Type B pancreatic cell (in vitro differentiated cells): ENCODE results near the gene PGK2. TPM values are rescaled to one million over a fixed set of nuclear protein-coding genes. Genes with fewer than 3 reads are reported as not detected.
"Not testable (repeated sequence)": the region's sequence is repeated elsewhere in the genome, so short reads cannot be mapped to it uniquely, and the experiment has no call there.

Experiments used
- DNase-seq: peaks from one replicate; pipeline ENCODE4 v3.0.0; 2021; ENCODE audit warnings: mixed read lengths; ENCODE audit not compliant: unreplicated experiment; ENCODE audit errors: extremely low spot score
- H3K27ac Mint-ChIP-seq: 2 replicates; pipeline ENCODE4 v1.8.0; 2021; ENCODE audit warnings: mild to moderate bottlenecking, mixed read lengths
- H3K27me3 Mint-ChIP-seq: 2 replicates; pipeline ENCODE4 v1.8.0; 2021; ENCODE audit warnings: mixed read lengths
- H3K36me3 Mint-ChIP-seq: 2 replicates; pipeline ENCODE4 v1.8.0; 2021; ENCODE audit warnings: mixed read lengths
- H3K4me1 Mint-ChIP-seq: one replicate; pipeline ENCODE4 v1.8.0; 2021; ENCODE audit warnings: mixed read lengths; ENCODE audit not compliant: unreplicated experiment
- H3K4me3 Mint-ChIP-seq: 2 replicates; pipeline ENCODE4 v1.8.0; 2021; ENCODE audit warnings: mild to moderate bottlenecking, mixed read lengths
- H3K9me3 Mint-ChIP-seq: 2 replicates; pipeline ENCODE4 v1.8.0; 2021; ENCODE audit warnings: mixed read lengths
- total RNA-seq: library from RNA; stranded (reverse); gene quantifications from 2 replicates; pipeline ENCODE4 v1.2.1, GENCODE V29; 2021; ENCODE audit warnings: low replicate concordance
- TF ChIP-seq, protein P1 (sequence below): fragments of 200-600 bp; sonication (generic); conservative IDR thresholded peaks from 2 replicates; pipeline ENCODE4 v1.5.0; 2021; ENCODE audit warnings: antibody characterized with exemption, mild to moderate bottlenecking

Gene PGK2
- total RNA-seq, 1 donor from 2014 or later: not detected

DNA sequence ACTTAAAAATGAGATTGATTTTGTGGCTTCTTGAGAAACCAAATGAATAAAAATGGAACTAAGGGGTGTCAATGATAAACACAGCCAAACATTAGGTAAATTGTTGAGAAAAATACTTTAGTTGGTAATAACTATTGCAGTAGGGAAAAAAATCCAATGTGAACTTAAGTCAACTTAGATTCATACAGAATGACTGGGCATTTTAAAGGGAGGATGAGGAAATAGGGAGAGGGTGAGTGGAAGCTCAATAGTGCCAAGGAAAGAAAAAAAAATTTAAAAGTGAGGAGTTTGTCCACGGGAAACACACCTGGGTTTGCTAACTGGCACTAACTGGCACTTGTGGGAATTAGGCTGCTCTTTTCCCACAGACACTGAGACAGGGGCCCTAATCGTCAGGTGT lies 26.2 kb upstream of the PGK2 start:
- Mint-ChIP-seq H3K36me3 (no peaks in the 10 kb centered on the region), H3K27me3 (no peaks in the 10 kb centered on the region), H3K4me3 (no peak overlapping the region), H3K9me3 (peaks cover 7% of the 10 kb centered on the region), H3K4me1 (no peaks in the 10 kb centered on the region), H3K27ac (no peak overlapping the region)
- no peak for DNase-seq
- TF ChIP-seq, protein P1, sequence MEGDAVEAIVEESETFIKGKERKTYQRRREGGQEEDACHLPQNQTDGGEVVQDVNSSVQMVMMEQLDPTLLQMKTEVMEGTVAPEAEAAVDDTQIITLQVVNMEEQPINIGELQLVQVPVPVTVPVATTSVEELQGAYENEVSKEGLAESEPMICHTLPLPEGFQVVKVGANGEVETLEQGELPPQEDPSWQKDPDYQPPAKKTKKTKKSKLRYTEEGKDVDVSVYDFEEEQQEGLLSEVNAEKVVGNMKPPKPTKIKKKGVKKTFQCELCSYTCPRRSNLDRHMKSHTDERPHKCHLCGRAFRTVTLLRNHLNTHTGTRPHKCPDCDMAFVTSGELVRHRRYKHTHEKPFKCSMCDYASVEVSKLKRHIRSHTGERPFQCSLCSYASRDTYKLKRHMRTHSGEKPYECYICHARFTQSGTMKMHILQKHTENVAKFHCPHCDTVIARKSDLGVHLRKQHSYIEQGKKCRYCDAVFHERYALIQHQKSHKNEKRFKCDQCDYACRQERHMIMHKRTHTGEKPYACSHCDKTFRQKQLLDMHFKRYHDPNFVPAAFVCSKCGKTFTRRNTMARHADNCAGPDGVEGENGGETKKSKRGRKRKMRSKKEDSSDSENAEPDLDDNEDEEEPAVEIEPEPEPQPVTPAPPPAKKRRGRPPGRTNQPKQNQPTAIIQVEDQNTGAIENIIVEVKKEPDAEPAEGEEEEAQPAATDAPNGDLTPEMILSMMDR: no peak

DNA sequence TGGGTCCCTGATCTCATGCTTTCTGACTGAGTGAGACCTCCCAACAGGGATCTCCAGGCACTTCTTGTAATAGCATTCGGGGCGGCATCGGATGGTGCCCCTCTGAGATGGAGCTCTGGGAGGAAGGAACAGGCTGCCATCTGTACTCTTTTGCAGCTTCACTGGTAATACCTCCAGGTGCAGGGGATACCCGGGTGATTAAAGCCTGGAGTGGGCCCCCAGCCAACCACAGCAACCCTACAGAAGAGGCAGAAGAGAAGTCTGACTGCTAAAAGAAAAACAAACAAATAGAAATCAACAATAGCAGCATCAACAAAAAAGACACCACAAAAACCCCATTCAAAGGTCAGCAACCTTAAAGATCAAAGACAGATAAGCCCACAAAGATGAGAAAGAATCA lies 19.1 kb upstream of the PGK2 start:
- H3K4me3 Mint-ChIP-seq: no peak overlapping the region
- H3K27me3 Mint-ChIP-seq: no peaks in the 10 kb centered on the region
- TF ChIP-seq, protein P1: no peak

DNA sequence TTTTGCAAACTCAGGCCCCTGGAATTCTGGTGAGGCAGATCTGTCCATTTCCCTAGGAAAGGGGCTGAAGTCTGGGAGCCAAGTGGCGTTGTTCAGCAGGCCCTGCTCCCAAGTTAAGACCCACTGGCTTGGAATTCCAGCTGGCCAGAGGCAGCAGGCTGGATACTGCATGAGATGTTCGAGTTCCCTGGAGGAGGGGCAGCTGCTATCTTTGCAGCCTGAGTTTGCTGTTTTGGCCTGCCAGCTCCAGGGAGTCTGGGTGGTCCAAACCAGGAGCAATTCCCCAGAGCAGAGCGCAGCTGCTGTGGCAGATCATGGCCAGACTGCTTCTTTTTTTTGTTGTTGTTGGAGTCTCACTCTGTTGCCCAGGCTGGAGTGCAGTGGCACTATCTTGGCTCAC lies 18.2 kb upstream of the PGK2 start:
- no peaks in the 10 kb centered on the region for H3K9me3 Mint-ChIP-seq

More for the DNA sequence above, 19.1 kb upstream of the PGK2 start:
- Mint-ChIP-seq H3K27ac (no peak overlapping the region), H3K9me3 (no peaks in the 10 kb centered on the region), H3K36me3 (no peaks in the 10 kb centered on the region), H3K4me1 (no peaks in the 10 kb centered on the region)
- no peak for DNase-seq

DNA sequence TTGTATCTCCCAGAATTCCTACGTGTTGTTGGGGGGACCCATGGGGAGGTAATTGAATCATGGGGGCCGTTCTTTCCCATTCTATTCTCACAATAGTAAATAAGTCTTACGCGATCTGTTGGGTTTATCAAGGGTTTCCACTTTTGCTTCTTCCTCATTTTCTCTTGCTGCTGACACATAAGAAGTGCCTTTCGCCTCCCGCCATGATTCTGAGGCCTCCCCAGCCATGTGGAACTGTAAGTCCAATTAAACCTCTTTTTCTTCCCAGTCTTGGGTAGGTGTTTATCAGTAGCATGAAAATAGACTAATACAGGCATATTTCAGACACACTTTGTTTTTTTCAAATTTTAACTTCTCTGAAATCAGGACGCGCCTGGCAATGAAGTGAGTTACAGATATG lies 14.4 kb upstream of the PGK2 start:
- no peaks in the 10 kb centered on the region for H3K27me3 Mint-ChIP-seq
- H3K4me1 Mint-ChIP-seq: no peaks in the 10 kb centered on the region
- no peaks in the 10 kb centered on the region for H3K36me3 Mint-ChIP-seq
- no peak for DNase-seq
- no peak overlapping the region for H3K27ac Mint-ChIP-seq
- TF ChIP-seq, protein P1: no peak
- H3K4me3 Mint-ChIP-seq: no peak overlapping the region
- no peaks in the 10 kb centered on the region for H3K9me3 Mint-ChIP-seq

More for the DNA sequence above, 18.2 kb upstream of the PGK2 start:
- H3K27me3 Mint-ChIP-seq: no peaks in the 10 kb centered on the region
- H3K4me3 Mint-ChIP-seq: no peak overlapping the region
- no peak for DNase-seq
- H3K36me3 Mint-ChIP-seq: no peaks in the 10 kb centered on the region
- TF ChIP-seq, protein P1: no peak
- no peaks in the 10 kb centered on the region for H3K4me1 Mint-ChIP-seq
- no peak overlapping the region for H3K27ac Mint-ChIP-seq

DNA sequence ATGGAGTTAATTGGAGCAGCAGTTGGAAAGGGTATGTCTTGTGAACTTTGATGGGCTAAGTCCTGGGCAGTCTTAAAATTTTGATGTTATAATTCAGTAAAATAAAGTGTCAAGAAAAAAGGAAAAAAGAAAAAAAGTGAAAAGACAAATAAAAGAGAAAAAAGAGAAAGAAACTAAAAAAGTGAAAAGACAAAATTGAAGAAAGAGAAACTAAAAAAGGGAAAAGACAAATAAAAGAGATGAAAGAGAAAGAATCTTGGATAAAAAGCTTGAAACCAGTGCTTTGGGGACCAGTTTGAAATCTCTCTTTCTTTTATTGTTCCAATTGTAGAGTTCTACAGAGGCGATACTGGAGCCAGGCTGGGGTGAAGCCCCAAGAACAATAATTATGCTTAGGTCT lies 12.0 kb upstream of the PGK2 start:
- DNase-seq: no peak
- H3K27ac Mint-ChIP-seq: no peak overlapping the region
- H3K36me3 Mint-ChIP-seq: no peaks in the 10 kb centered on the region
- no peaks in the 10 kb centered on the region for H3K27me3 Mint-ChIP-seq
- no peak overlapping the region for H3K4me3 Mint-ChIP-seq
- H3K4me1 Mint-ChIP-seq: no peaks in the 10 kb centered on the region
- H3K9me3 Mint-ChIP-seq: no peaks in the 10 kb centered on the region
- TF ChIP-seq, protein P1: no peak

DNA sequence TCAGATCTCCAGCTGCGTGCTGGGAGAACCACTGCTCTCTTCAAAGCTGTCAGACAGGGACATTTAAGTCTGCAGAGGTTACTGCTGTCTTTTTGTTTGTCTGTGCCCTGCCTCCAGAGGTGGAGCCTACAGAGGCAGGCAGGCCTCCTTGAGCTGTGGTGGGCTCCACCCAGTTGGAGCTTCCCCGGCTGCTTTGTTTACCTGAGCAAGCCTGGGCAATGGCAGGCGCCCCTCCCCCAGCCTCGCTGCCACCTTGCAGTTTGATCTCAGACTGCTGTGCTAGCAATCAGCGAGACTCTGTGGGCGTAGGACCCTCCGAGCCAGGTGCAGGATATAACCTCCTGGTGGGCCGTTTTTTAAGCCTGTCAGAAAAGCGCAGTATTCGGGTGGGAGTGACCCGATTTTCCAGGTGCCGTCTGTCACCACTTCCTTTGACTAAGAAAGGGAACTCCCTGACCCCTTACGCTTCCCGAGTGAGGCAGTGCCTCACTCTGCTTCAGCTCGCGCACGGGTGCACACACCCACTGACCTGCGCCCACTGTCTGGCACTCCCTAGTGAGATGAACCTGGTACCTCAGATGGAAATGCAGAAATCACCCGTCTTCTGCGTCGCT lies 9.9 kb upstream of the PGK2 start:
- not testable (repeated sequence) for H3K4me1 Mint-ChIP-seq, H3K27ac Mint-ChIP-seq, H3K27me3 Mint-ChIP-seq, H3K9me3 Mint-ChIP-seq, H3K36me3 Mint-ChIP-seq, DNase-seq
- peak overlapping the region; percentile 81 for H3K4me3 Mint-ChIP-seq
